Measurements from ENCODE around the gene KCND3.

KCND3 gene

GRCh38 chr1:111976842-111977241, 12.6 kb downstream of the KCND3 start:
- H3K4me3 ChIP-seq (ENCODE audit: low read depth, low read length): no peak overlapping the region
- TF ChIP-seq POLR2A (IDR thresholded peaks at IDR 0.05; ENCODE audit: extremely low read depth, insufficient read length): no peak
- DNase-seq (ENCODE audit: low read depth): no peak

- H3K4me3 ChIP-seq (ENCODE audit: low read depth, low read length): no peak overlapping the region
- no peak for DNase-seq (ENCODE audit: low read depth)
- no peak for TF ChIP-seq CTCF (IDR thresholded peaks at IDR 0.05; ENCODE audit: low read depth, low read length)
- TF ChIP-seq MYC (IDR thresholded peaks at IDR 0.05; ENCODE audit: low read depth, low read length): no peak
- no peak for TF ChIP-seq POLR2A (IDR thresholded peaks at IDR 0.05; ENCODE audit: extremely low read depth, insufficient read length)
- no peak for TF ChIP-seq MAX (IDR thresholded peaks at IDR 0.05; ENCODE audit: low read depth, low read length)
Observed at GRCh38 chr1:111976332-111976731, 13.1 kb downstream of the KCND3 start.

GRCh38 chr1:111973150-111973790, 16.2 kb downstream of the KCND3 start:
- no peak for DNase-seq (ENCODE audit: low read depth)
- TF ChIP-seq MYC (IDR thresholded peaks at IDR 0.05; ENCODE audit: low read depth, low read length) (no peak), MAX (IDR thresholded peaks at IDR 0.05; ENCODE audit: low read depth, low read length) (no peak), POLR2A (IDR thresholded peaks at IDR 0.05; ENCODE audit: extremely low read depth, insufficient read length) (no peak), CTCF (IDR thresholded peaks at IDR 0.05; ENCODE audit: low read depth, low read length) (no peak)
- H3K4me3 ChIP-seq (ENCODE audit: low read depth, low read length): no peak overlapping the region

GRCh38 chr1:111971396-111971795, 18.1 kb downstream of the KCND3 start:
- no peak for DNase-seq (ENCODE audit: low read depth)
- no peak overlapping the region for H3K4me3 ChIP-seq (ENCODE audit: low read depth, low read length)
- TF ChIP-seq POLR2A (IDR thresholded peaks at IDR 0.05; ENCODE audit: extremely low read depth, insufficient read length): no peak
- TF ChIP-seq MAX (IDR thresholded peaks at IDR 0.05; ENCODE audit: low read depth, low read length): no peak
- no peak for TF ChIP-seq CTCF (IDR thresholded peaks at IDR 0.05; ENCODE audit: low read depth, low read length)
- TF ChIP-seq MYC (IDR thresholded peaks at IDR 0.05; ENCODE audit: low read depth, low read length): no peak

GRCh38 chr1:111968511-111968910, 21.0 kb downstream of the KCND3 start:
- no peak for TF ChIP-seq MAX (IDR thresholded peaks at IDR 0.05; ENCODE audit: low read depth, low read length)
- TF ChIP-seq MYC (IDR thresholded peaks at IDR 0.05; ENCODE audit: low read depth, low read length): no peak
- TF ChIP-seq CTCF (IDR thresholded peaks at IDR 0.05; ENCODE audit: low read depth, low read length): no peak
- TF ChIP-seq POLR2A (IDR thresholded peaks at IDR 0.05; ENCODE audit: extremely low read depth, insufficient read length): no peak
- no peak overlapping the region for H3K4me3 ChIP-seq (ENCODE audit: low read depth, low read length)
- no peak for DNase-seq (ENCODE audit: low read depth)

GRCh38 chr1:111967886-111968285, 21.6 kb downstream of the KCND3 start:
- no peak for DNase-seq (ENCODE audit: low read depth)
- TF ChIP-seq POLR2A (IDR thresholded peaks at IDR 0.05; ENCODE audit: extremely low read depth, insufficient read length): no peak
- TF ChIP-seq MYC (IDR thresholded peaks at IDR 0.05; ENCODE audit: low read depth, low read length): no peak
- TF ChIP-seq CTCF (IDR thresholded peaks at IDR 0.05; ENCODE audit: low read depth, low read length): no peak
- TF ChIP-seq MAX (IDR thresholded peaks at IDR 0.05; ENCODE audit: low read depth, low read length): no peak
- no peak overlapping the region for H3K4me3 ChIP-seq (ENCODE audit: low read depth, low read length)

Data from NB4 (cell line).